RWPE2 (cell line): ENCODE results near the gene SEPTIN3.

ENCODE experiments used
- ATAC-seq: fragments of 200-7000 bp; cut with Tn5 transposase; 3 replicates; pipeline ENCODE4 v1.9.1; 2021; ENCODE audit warnings: low read depth
- DNase-seq: peaks from one replicate; pipeline ENCODE4 v3.0.0-alpha.2; 2020; ENCODE audit warnings: low spot score
- H3K27ac ChIP-seq: fragments of 450-650 bp; 2 replicates; pipeline ENCODE4 v1.5.1; 2017; ENCODE audit warnings: mild to moderate bottlenecking; ENCODE audit not compliant: poor library complexity, severe bottlenecking
- H3K27me3 ChIP-seq: fragments of 250-450 bp; sonication (Bioruptor Pico); 2 replicates; pipeline ENCODE4 v1.5.1; 2021; ENCODE audit warnings: mild to moderate bottlenecking, moderate library complexity; ENCODE audit not compliant: insufficient read depth, poor library complexity, severe bottlenecking
- H3K36me3 ChIP-seq: fragments of 250-450 bp; sonication (Bioruptor Pico); 2 replicates; pipeline ENCODE4 v1.5.1; 2020; ENCODE audit warnings: low read depth, mild to moderate bottlenecking, moderate library complexity
- H3K4me1 ChIP-seq: fragments of 250-450 bp; sonication (Bioruptor Pico); 2 replicates; pipeline ENCODE4 v1.5.1; 2021; ENCODE audit warnings: mild to moderate bottlenecking, moderate library complexity; ENCODE audit not compliant: insufficient read depth, poor library complexity, severe bottlenecking
- H3K4me3 ChIP-seq: fragments of 250-450 bp; sonication (Bioruptor Pico); 2 replicates; pipeline ENCODE4 v1.5.1; 2021; ENCODE audit warnings: mild to moderate bottlenecking, moderate library complexity; ENCODE audit not compliant: severe bottlenecking
- H3K9me3 ChIP-seq: fragments of 250-450 bp; sonication (Bioruptor Pico); 2 replicates; pipeline ENCODE4 v1.5.1; 2021; ENCODE audit warnings: mild to moderate bottlenecking, moderate library complexity; ENCODE audit not compliant: severe bottlenecking
- CTCF ChIP-seq: fragments of 450-650 bp; IDR thresholded peaks from one replicate; pipeline ENCODE4 v1.5.1; 2017; ENCODE audit warnings: mild to moderate bottlenecking, moderate library complexity; ENCODE audit not compliant: poor library complexity, severe bottlenecking

Gene SEPTIN3

GRCh38 chr22:41968601-41969000 is 642 bp upstream of the SEPTIN3 start:
- DNase-seq (no peak), ATAC-seq (peak; percentile 67)
- H3K9me3 ChIP-seq: no peaks in the 10 kb centered on the region
- no peak overlapping the region for H3K27ac ChIP-seq
- no peaks in the 10 kb centered on the region for H3K4me1 ChIP-seq
- no peak overlapping the region for H3K4me3 ChIP-seq
- H3K36me3 ChIP-seq: no peaks in the 10 kb centered on the region
- H3K27me3 ChIP-seq: no peaks in the 10 kb centered on the region
- no peak for TF ChIP-seq CTCF

- Histone ChIP-seq H3K4me1 (no peaks in the 10 kb centered on the region), H3K9me3 (no peaks in the 10 kb centered on the region), H3K36me3 (no peaks in the 10 kb centered on the region), H3K27me3 (peaks cover 7% of the 10 kb centered on the region), H3K4me3 (no peak overlapping the region), H3K27ac (no peak overlapping the region)
- TF ChIP-seq CTCF: no peak
- no peak for ATAC-seq
- no peak for DNase-seq
These were observed 1.4 kb downstream of the SEPTIN3 start for GRCh38 chr22:41970601-41971000.

- Histone ChIP-seq H3K27me3 (peaks cover 16% of the 10 kb centered on the region), H3K36me3 (no peaks in the 10 kb centered on the region), H3K4me1 (no peaks in the 10 kb centered on the region), H3K4me3 (no peak overlapping the region), H3K9me3 (no peaks in the 10 kb centered on the region), H3K27ac (no peak overlapping the region)
- DNase-seq: no peak
- TF ChIP-seq CTCF: no peak
- ATAC-seq: no peak
These were observed 2.2 kb downstream of the SEPTIN3 start for GRCh38 chr22:41971431-41971830.

GRCh38 chr22:41974691-41975290 is 5.5 kb downstream of the SEPTIN3 start:
- Histone ChIP-seq H3K4me1 (no peaks in the 10 kb centered on the region), H3K4me3 (no peak overlapping the region), H3K27me3 (peaks cover 27% of the 10 kb centered on the region), H3K9me3 (no peaks in the 10 kb centered on the region), H3K36me3 (no peaks in the 10 kb centered on the region), H3K27ac (no peak overlapping the region)
- no peak for DNase-seq
- no peak for TF ChIP-seq CTCF
- no peak for ATAC-seq

GRCh38 chr22:41975299-41976069 is 6.2 kb downstream of the SEPTIN3 start:
- no peak overlapping the region for H3K27ac ChIP-seq
- H3K4me3 ChIP-seq: no peak overlapping the region
- no peaks in the 10 kb centered on the region for H3K36me3 ChIP-seq
- no peaks in the 10 kb centered on the region for H3K4me1 ChIP-seq
- H3K9me3 ChIP-seq: no peaks in the 10 kb centered on the region
- no peak for DNase-seq
- ATAC-seq: no peak
- H3K27me3 ChIP-seq: peaks cover 27% of the 10 kb centered on the region
- TF ChIP-seq CTCF: no peak
